ENCODE results near the gene AATK. TPM values are rescaled to one million over a fixed set of nuclear protein-coding genes. Genes with fewer than 3 reads are reported as not detected.

Gene AATK
- polyA plus RNA-seq, 1 donor (not counting 4 experiments of a cell fraction or from before 2014, with no cell fraction given), result 0.16 TPM

GRCh38 chr17:81151278-81151677, 14.7 kb downstream of the AATK start:
- H3K4me1 ChIP-seq (ENCODE audit: control insufficient read depth, extremely low read depth, insufficient read depth, low read length), result no peaks in the 10 kb centered on the region
- no peaks in the 10 kb centered on the region for H3K79me2 ChIP-seq (ENCODE audit: control insufficient read depth, insufficient read depth, low read length)
- no peak overlapping the region for H2AFZ ChIP-seq (ENCODE audit: control insufficient read depth, low read length)
- dilution Hi-C loops (cut with MboI; ENCODE audit: extremely low pct_ligation_motif_present, low sequenced_read_pairs), result no loop called here
- H3K27me3 ChIP-seq (ENCODE audit: control insufficient read depth, extremely low read depth, insufficient read depth, low read length), result peaks cover 16% of the 10 kb centered on the region
- no peak overlapping the region for H3K9ac ChIP-seq (ENCODE audit: control insufficient read depth, extremely low read depth, insufficient read depth, low read length)
- H3K4me3 ChIP-seq (ENCODE audit: control insufficient read depth in 2 of 3, extremely low read depth in 1 of 3, insufficient read depth in 2 of 3, low read depth in 1 of 3, low read length in 3 of 3), result no peak overlapping the region
- H3K9me3 ChIP-seq (ENCODE audit: control insufficient read depth, low read depth, low read length), result no peaks in the 10 kb centered on the region
- H4K20me1 ChIP-seq (ENCODE audit: control insufficient read depth, extremely low read depth, insufficient read depth, low read length), result no peaks in the 10 kb centered on the region
- DNase-seq (ENCODE audit: low read depth, low spot score) (no peak), FAIRE-seq (no peak)
- no peaks in the 10 kb centered on the region for H3K36me3 ChIP-seq (ENCODE audit: control insufficient read depth in 2 of 2, extremely low read depth in 1 of 2, insufficient read depth in 2 of 2, low read length in 2 of 2)
- H3K4me2 ChIP-seq (ENCODE audit: control insufficient read depth, extremely low read depth, insufficient read depth, low read depth, low read length), result no peak overlapping the region
- H3K9me1 ChIP-seq (ENCODE audit: control insufficient read depth, extremely low read depth, insufficient read depth, low read length), result no peaks in the 10 kb centered on the region
- H3K27ac ChIP-seq (ENCODE audit: control insufficient read depth, insufficient read depth, low read length), result no peak overlapping the region
- TF ChIP-seq EZH2 (IDR thresholded peaks at IDR 0.05; ENCODE audit: low read length) (no peak), CTCF (optimal IDR thresholded peaks at IDR 0.05 in 1 of 3, IDR thresholded peaks at IDR 0.05 in 1 of 3, conservative IDR thresholded peaks at IDR 0.05 in 1 of 3; ENCODE audit: extremely low read depth in 1 of 3, insufficient read depth in 2 of 3, low read length in 3 of 3) (no peak)

- Histone ChIP-seq H3K9me1 (ENCODE audit: control insufficient read depth, extremely low read depth, insufficient read depth, low read length) (no peaks in the 10 kb centered on the region), H3K4me1 (ENCODE audit: control insufficient read depth, extremely low read depth, insufficient read depth, low read length) (no peaks in the 10 kb centered on the region), H3K36me3 (ENCODE audit: control insufficient read depth in 2 of 2, extremely low read depth in 1 of 2, insufficient read depth in 2 of 2, low read length in 2 of 2) (no peaks in the 10 kb centered on the region), H3K4me3 (ENCODE audit: control insufficient read depth in 2 of 3, extremely low read depth in 1 of 3, insufficient read depth in 2 of 3, low read depth in 1 of 3, low read length in 3 of 3) (no peak overlapping the region), H2AFZ (ENCODE audit: control insufficient read depth, low read length) (no peak overlapping the region), H3K9me3 (ENCODE audit: control insufficient read depth, low read depth, low read length) (no peaks in the 10 kb centered on the region), H3K27ac (ENCODE audit: control insufficient read depth, insufficient read depth, low read length) (no peak overlapping the region), H3K9ac (ENCODE audit: control insufficient read depth, extremely low read depth, insufficient read depth, low read length) (no peak overlapping the region), H3K4me2 (ENCODE audit: control insufficient read depth, extremely low read depth, insufficient read depth, low read depth, low read length) (no peak overlapping the region), H3K79me2 (ENCODE audit: control insufficient read depth, insufficient read depth, low read length) (no peaks in the 10 kb centered on the region), H4K20me1 (ENCODE audit: control insufficient read depth, extremely low read depth, insufficient read depth, low read length) (no peaks in the 10 kb centered on the region), H3K27me3 (ENCODE audit: control insufficient read depth, extremely low read depth, insufficient read depth, low read length) (peaks cover 16% of the 10 kb centered on the region)
- dilution Hi-C loops (cut with MboI; ENCODE audit: extremely low pct_ligation_motif_present, low sequenced_read_pairs), result no loop called here
- FAIRE-seq, result no peak
- DNase-seq (ENCODE audit: low read depth, low spot score), result no peak
- TF ChIP-seq CTCF (optimal IDR thresholded peaks at IDR 0.05 in 1 of 3, IDR thresholded peaks at IDR 0.05 in 1 of 3, conservative IDR thresholded peaks at IDR 0.05 in 1 of 3; ENCODE audit: extremely low read depth in 1 of 3, insufficient read depth in 2 of 3, low read length in 3 of 3), result no peak
- no peak for TF ChIP-seq EZH2 (IDR thresholded peaks at IDR 0.05; ENCODE audit: low read length)
Measured at GRCh38 chr17:81150377-81151077, 15.5 kb downstream of the AATK start.

All from keratinocyte (primary cell).